WTC11 (cell line): ENCODE data around the gene SCRG1. TPM values are rescaled to one million over a fixed set of nuclear protein-coding genes. Genes with fewer than 3 reads are reported as not detected.

Experiments used
- ATAC-seq: fragments of 200-7000 bp; cut with Tn5 transposase; 2 replicates; pipeline ENCODE4 v1.10.0; 2021; ENCODE audit warnings: mild to moderate bottlenecking, moderate library complexity
- CTCF ChIA-PET: fragments of 300-600 bp; sonication (Branson Sonifier 250); formaldehyde crosslinking; loops from one replicate; lab custom pipeline; 2021; ENCODE audit warnings: antibody characterized with exemption; lab: Charles Lee
- POLR2A ChIA-PET: fragments of 350-600 bp; sonication (Branson Sonifier 250); formaldehyde crosslinking; loops from one replicate; lab custom pipeline; 2021; ENCODE audit warnings: antibody characterized with exemption; lab: Charles Lee
- DNase-seq: peaks from one replicate; pipeline ENCODE4 v3.0.0; 2021; ENCODE audit warnings: low spot score
- H3K27ac Mint-ChIP-seq: 2 replicates; pipeline ENCODE4 v1.8.0; 2021; ENCODE audit warnings: mixed read lengths
- H3K27me3 Mint-ChIP-seq: 2 replicates; pipeline ENCODE4 v1.8.0; 2021; ENCODE audit warnings: low read depth, mild to moderate bottlenecking, moderate library complexity, mixed read lengths
- H3K36me3 Mint-ChIP-seq: 2 replicates; pipeline ENCODE4 v1.8.0; 2021; ENCODE audit warnings: mixed read lengths
- H3K4me1 Mint-ChIP-seq: 2 replicates; pipeline ENCODE4 v1.8.0; 2022; ENCODE audit warnings: mixed read lengths
- H3K4me3 Mint-ChIP-seq: 2 replicates; pipeline ENCODE4 v1.8.0; 2021; ENCODE audit warnings: mild to moderate bottlenecking, moderate library complexity, mixed read lengths
- H3K9me3 Mint-ChIP-seq: 2 replicates; pipeline ENCODE4 v1.8.0; 2021; ENCODE audit warnings: mixed read lengths
- CBFB ChIP-seq: sonication (generic); formaldehyde crosslinking; IDR thresholded peaks from 2 replicates; pipeline ENCODE4 v1.8.1; 2022; ENCODE audit warnings: mild to moderate bottlenecking, low read depth, missing genetic modification reagents
- FOXK1 ChIP-seq: sonication (generic); formaldehyde crosslinking; IDR thresholded peaks from 2 replicates; pipeline ENCODE4 v1.8.0; 2022; ENCODE audit warnings: mild to moderate bottlenecking, moderate library complexity, missing genetic modification reagents
- IRF2 ChIP-seq: sonication (generic); formaldehyde crosslinking; IDR thresholded peaks from 2 replicates; pipeline ENCODE4 v1.8.0; 2022; ENCODE audit warnings: low read depth, missing genetic modification reagents, borderline replicate concordance
- KAT7 ChIP-seq: sonication (generic); formaldehyde crosslinking; IDR thresholded peaks from 2 replicates; pipeline ENCODE4 v1.8.1; 2023; ENCODE audit warnings: missing genetic modification reagents, mild to moderate bottlenecking, borderline replicate concordance
- MXD4 ChIP-seq: fragments of 250-450 bp; sonication (Bioruptor Pico); IDR thresholded peaks from 2 replicates; pipeline ENCODE4 v1.8.0; 2021; ENCODE audit warnings: mild to moderate bottlenecking, moderate library complexity, borderline replicate concordance
- NFATC4 ChIP-seq: fragments of 250-450 bp; sonication (Bioruptor Pico); IDR thresholded peaks from 2 replicates; pipeline ENCODE4 v1.9.0; 2021; ENCODE audit warnings: mild to moderate bottlenecking
- NFYB ChIP-seq: sonication (generic); formaldehyde crosslinking; conservative IDR thresholded peaks from 2 replicates; pipeline ENCODE4 v1.8.0; 2022; ENCODE audit warnings: low read depth, missing genetic modification reagents
- SP1 ChIP-seq: sonication (generic); formaldehyde crosslinking; conservative IDR thresholded peaks from 2 replicates; pipeline ENCODE4 v1.8.1; 2022; ENCODE audit warnings: missing genetic modification reagents
- TP53 ChIP-seq: sonication (generic); formaldehyde crosslinking; IDR thresholded peaks from 2 replicates; pipeline ENCODE4 v1.8.1; 2023; ENCODE audit warnings: mild to moderate bottlenecking, missing genetic modification reagents
- total RNA-seq: library from RNA; stranded (reverse); gene quantifications from 3 replicates; pipeline ENCODE4 v1.2.3, GENCODE V29; 2021
- TF ChIP-seq, protein P1 (sequence below): sonication (generic); formaldehyde crosslinking; IDR thresholded peaks from 2 replicates; pipeline ENCODE4 v1.8.0; 2023; ENCODE audit warnings: mild to moderate bottlenecking, missing genetic modification reagents
- TF ChIP-seq, protein P2 (sequence below): sonication (generic); formaldehyde crosslinking; IDR thresholded peaks from 2 replicates; pipeline ENCODE4 v1.8.0; 2022; ENCODE audit warnings: mild to moderate bottlenecking, missing genetic modification reagents
- TF ChIP-seq, protein P3 (sequence below): fragments of 250-450 bp; sonication (Bioruptor Pico); IDR thresholded peaks from 2 replicates; pipeline ENCODE4 v1.9.0; 2021; ENCODE audit warnings: mild to moderate bottlenecking, borderline replicate concordance
- TF ChIP-seq, protein P4 (sequence below): sonication (generic); formaldehyde crosslinking; IDR thresholded peaks from 2 replicates; pipeline ENCODE4 v1.8.1; 2023; ENCODE audit warnings: mild to moderate bottlenecking, missing genetic modification reagents, borderline replicate concordance
- TF ChIP-seq, protein P5 (sequence below): fragments of 250-450 bp; sonication (Bioruptor Pico); conservative IDR thresholded peaks from 2 replicates; pipeline ENCODE4 v1.9.0; 2021; ENCODE audit warnings: mild to moderate bottlenecking
- TF ChIP-seq, protein P6 (sequence below): fragments of 250-450 bp; sonication (Bioruptor Pico); IDR thresholded peaks from 2 replicates; pipeline ENCODE4 v1.9.0; 2021; ENCODE audit warnings: moderate library complexity, mild to moderate bottlenecking, inconsistent platforms, borderline replicate concordance
- TF ChIP-seq, protein P7 (sequence below): sonication (generic); formaldehyde crosslinking; IDR thresholded peaks from 2 replicates; pipeline ENCODE4 v1.8.1; 2023; ENCODE audit warnings: mild to moderate bottlenecking, missing genetic modification reagents, moderate library complexity
- TF ChIP-seq, protein P8 (sequence below): sonication (generic); formaldehyde crosslinking; IDR thresholded peaks from 2 replicates; pipeline ENCODE4 v1.8.0; 2022; ENCODE audit warnings: mild to moderate bottlenecking, missing genetic modification reagents

Gene SCRG1
- total RNA-seq, 1 experiment from 2014 or later, result not detected

DNA sequence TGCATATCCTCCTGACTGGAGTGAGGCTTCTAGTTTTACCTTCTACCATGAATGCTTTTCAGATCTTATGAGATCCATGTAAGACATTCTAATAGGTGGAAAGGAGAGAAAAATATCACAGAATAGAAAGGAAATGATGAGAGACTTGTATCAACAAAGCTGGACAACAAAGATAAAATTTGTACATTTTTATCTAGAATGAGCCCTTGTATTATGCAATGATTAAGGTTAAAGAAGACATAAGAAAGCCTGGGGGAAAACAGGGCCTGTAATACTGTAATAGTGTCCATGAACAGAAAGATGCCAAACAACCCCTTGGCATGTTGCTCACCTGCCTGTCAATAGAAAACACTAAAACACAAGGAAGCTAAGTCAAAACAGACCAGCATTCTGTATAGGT is 44.2 kb upstream of the SCRG1 start (continued):
- TF ChIP-seq, protein P1, sequence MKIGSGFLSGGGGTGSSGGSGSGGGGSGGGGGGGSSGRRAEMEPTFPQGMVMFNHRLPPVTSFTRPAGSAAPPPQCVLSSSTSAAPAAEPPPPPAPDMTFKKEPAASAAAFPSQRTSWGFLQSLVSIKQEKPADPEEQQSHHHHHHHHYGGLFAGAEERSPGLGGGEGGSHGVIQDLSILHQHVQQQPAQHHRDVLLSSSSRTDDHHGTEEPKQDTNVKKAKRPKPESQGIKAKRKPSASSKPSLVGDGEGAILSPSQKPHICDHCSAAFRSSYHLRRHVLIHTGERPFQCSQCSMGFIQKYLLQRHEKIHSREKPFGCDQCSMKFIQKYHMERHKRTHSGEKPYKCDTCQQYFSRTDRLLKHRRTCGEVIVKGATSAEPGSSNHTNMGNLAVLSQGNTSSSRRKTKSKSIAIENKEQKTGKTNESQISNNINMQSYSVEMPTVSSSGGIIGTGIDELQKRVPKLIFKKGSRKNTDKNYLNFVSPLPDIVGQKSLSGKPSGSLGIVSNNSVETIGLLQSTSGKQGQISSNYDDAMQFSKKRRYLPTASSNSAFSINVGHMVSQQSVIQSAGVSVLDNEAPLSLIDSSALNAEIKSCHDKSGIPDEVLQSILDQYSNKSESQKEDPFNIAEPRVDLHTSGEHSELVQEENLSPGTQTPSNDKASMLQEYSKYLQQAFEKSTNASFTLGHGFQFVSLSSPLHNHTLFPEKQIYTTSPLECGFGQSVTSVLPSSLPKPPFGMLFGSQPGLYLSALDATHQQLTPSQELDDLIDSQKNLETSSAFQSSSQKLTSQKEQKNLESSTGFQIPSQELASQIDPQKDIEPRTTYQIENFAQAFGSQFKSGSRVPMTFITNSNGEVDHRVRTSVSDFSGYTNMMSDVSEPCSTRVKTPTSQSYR (CRISPR knock-in tag), result no peak
- TF ChIP-seq, protein P2, sequence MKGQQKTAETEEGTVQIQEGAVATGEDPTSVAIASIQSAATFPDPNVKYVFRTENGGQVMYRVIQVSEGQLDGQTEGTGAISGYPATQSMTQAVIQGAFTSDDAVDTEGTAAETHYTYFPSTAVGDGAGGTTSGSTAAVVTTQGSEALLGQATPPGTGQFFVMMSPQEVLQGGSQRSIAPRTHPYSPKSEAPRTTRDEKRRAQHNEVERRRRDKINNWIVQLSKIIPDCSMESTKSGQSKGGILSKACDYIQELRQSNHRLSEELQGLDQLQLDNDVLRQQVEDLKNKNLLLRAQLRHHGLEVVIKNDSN (CRISPR knock-in tag), result no peak
- TF ChIP-seq KAT7 (CRISPR knock-in tag) (no peak), NFATC4 (CRISPR knock-in tag) (no peak), CBFB (CRISPR knock-in tag) (no peak), FOXK1 (CRISPR knock-in tag) (no peak)
- TF ChIP-seq, protein P3, sequence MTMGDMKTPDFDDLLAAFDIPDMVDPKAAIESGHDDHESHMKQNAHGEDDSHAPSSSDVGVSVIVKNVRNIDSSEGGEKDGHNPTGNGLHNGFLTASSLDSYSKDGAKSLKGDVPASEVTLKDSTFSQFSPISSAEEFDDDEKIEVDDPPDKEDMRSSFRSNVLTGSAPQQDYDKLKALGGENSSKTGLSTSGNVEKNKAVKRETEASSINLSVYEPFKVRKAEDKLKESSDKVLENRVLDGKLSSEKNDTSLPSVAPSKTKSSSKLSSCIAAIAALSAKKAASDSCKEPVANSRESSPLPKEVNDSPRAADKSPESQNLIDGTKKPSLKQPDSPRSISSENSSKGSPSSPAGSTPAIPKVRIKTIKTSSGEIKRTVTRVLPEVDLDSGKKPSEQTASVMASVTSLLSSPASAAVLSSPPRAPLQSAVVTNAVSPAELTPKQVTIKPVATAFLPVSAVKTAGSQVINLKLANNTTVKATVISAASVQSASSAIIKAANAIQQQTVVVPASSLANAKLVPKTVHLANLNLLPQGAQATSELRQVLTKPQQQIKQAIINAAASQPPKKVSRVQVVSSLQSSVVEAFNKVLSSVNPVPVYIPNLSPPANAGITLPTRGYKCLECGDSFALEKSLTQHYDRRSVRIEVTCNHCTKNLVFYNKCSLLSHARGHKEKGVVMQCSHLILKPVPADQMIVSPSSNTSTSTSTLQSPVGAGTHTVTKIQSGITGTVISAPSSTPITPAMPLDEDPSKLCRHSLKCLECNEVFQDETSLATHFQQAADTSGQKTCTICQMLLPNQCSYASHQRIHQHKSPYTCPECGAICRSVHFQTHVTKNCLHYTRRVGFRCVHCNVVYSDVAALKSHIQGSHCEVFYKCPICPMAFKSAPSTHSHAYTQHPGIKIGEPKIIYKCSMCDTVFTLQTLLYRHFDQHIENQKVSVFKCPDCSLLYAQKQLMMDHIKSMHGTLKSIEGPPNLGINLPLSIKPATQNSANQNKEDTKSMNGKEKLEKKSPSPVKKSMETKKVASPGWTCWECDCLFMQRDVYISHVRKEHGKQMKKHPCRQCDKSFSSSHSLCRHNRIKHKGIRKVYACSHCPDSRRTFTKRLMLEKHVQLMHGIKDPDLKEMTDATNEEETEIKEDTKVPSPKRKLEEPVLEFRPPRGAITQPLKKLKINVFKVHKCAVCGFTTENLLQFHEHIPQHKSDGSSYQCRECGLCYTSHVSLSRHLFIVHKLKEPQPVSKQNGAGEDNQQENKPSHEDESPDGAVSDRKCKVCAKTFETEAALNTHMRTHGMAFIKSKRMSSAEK, result no peak
- TF ChIP-seq, protein P4, sequence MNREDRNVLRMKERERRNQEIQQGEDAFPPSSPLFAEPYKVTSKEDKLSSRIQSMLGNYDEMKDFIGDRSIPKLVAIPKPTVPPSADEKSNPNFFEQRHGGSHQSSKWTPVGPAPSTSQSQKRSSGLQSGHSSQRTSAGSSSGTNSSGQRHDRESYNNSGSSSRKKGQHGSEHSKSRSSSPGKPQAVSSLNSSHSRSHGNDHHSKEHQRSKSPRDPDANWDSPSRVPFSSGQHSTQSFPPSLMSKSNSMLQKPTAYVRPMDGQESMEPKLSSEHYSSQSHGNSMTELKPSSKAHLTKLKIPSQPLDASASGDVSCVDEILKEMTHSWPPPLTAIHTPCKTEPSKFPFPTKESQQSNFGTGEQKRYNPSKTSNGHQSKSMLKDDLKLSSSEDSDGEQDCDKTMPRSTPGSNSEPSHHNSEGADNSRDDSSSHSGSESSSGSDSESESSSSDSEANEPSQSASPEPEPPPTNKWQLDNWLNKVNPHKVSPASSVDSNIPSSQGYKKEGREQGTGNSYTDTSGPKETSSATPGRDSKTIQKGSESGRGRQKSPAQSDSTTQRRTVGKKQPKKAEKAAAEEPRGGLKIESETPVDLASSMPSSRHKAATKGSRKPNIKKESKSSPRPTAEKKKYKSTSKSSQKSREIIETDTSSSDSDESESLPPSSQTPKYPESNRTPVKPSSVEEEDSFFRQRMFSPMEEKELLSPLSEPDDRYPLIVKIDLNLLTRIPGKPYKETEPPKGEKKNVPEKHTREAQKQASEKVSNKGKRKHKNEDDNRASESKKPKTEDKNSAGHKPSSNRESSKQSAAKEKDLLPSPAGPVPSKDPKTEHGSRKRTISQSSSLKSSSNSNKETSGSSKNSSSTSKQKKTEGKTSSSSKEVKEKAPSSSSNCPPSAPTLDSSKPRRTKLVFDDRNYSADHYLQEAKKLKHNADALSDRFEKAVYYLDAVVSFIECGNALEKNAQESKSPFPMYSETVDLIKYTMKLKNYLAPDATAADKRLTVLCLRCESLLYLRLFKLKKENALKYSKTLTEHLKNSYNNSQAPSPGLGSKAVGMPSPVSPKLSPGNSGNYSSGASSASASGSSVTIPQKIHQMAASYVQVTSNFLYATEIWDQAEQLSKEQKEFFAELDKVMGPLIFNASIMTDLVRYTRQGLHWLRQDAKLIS, result no peak
- TF ChIP-seq, all 79 proteins: peak for 0

DNA sequence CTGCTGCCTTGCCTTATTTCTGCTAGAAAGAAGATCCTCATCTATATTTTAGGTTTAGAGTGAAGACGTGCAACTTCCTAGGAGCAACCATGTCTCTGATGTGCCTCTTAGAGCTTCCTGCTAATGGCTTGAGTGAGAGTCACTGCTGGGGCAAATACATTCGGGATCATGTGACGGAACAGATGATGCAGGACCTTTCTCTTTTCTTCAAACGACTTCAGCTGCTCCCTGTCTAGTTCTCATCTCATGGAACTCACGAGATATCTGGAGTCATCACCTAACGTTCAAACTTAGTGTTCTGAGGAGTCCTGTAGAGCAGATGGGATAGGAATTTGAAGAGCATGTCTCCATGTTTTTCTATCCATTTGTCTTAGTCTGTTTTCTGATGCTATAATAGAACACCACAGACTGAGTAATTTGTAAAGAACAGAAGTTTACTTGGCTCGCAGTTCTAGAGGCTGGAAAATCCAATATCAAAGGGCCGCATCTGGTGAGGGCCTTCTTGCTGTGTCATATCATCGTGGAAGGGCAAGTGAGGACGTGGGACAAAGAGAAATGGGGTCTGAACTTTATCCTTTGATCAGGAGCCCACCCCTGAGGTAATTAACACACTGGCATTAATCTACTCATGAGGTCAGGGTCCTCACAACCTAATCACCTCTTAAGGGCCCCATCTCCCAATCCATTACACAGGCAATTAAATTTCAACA is 43.5 kb upstream of the SCRG1 start:
- no peak overlapping the region for H3K27ac Mint-ChIP-seq
- no peak overlapping the region for H3K4me3 Mint-ChIP-seq
- CTCF ChIA-PET, result no interaction called here
- DNase-seq, result no peak
- H3K4me1 Mint-ChIP-seq, result no peaks in the 10 kb centered on the region
- H3K9me3 Mint-ChIP-seq, result peaks cover 5% of the 10 kb centered on the region
- 0 out of 2 replicates have a peak, but pooled peaks cover 3% of the 10 kb centered on the region for H3K36me3 Mint-ChIP-seq
- POLR2A ChIA-PET, result no interaction called here
- ATAC-seq, result no peak
- H3K27me3 Mint-ChIP-seq, result no peaks in the 10 kb centered on the region
- TF ChIP-seq, protein P5, sequence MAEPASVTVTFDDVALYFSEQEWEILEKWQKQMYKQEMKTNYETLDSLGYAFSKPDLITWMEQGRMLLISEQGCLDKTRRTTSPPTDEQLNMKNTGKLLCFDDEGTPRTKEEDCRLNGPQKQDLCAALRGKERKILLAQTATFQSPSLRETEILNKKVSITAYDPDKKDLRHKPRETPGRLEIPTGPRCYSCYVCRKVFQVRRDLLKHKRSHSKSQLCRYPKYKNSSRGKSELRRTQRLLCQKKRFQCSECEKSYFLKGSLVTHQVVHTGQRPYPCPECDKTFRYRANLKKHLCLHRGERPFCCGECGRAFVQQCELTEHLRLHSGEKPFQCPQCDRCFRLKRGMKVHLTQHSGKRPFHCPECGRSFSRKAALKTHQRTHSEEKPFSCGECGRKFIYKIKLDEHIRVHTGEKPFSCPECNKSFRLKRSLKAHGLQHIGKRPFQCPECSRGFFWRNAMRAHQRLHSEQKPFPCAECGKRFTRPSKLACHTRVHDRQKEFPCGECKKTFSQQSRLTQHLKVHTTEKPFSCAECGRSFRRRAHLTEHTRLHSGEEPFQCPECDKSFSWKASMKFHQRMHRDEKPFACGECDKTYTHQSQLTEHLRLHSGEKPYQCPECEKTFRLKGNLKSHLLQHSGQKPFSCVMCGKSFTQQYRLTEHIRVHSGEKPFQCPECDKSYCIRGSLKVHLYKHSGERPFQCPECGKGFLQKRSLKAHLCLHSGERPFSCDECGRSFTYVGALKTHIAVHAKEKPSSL (CRISPR knock-in tag), result no peak
- no peak for TF ChIP-seq IRF2 (CRISPR knock-in tag)
- TF ChIP-seq TP53 (CRISPR knock-in tag), result no peak
- TF ChIP-seq SP1 (CRISPR knock-in tag), result no peak
- no peak for TF ChIP-seq MXD4 (CRISPR knock-in tag)
- TF ChIP-seq NFYB, result no peak
- TF ChIP-seq, protein P6, sequence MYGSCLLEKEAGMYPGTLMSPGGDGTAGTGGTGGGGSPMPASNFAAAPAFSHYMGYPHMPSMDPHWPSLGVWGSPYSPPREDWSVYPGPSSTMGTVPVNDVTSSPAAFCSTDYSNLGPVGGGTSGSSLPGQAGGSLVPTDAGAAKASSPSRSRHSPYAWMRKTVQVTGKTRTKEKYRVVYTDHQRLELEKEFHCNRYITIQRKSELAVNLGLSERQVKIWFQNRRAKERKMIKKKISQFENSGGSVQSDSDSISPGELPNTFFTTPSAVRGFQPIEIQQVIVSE (CRISPR knock-in tag), result no peak
- TF ChIP-seq, protein P7, sequence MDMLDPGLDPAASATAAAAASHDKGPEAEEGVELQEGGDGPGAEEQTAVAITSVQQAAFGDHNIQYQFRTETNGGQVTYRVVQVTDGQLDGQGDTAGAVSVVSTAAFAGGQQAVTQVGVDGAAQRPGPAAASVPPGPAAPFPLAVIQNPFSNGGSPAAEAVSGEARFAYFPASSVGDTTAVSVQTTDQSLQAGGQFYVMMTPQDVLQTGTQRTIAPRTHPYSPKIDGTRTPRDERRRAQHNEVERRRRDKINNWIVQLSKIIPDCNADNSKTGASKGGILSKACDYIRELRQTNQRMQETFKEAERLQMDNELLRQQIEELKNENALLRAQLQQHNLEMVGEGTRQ (CRISPR knock-in tag), result no peak
- no peak for TF ChIP-seq CBFB (CRISPR knock-in tag)
- TF ChIP-seq, protein P8, sequence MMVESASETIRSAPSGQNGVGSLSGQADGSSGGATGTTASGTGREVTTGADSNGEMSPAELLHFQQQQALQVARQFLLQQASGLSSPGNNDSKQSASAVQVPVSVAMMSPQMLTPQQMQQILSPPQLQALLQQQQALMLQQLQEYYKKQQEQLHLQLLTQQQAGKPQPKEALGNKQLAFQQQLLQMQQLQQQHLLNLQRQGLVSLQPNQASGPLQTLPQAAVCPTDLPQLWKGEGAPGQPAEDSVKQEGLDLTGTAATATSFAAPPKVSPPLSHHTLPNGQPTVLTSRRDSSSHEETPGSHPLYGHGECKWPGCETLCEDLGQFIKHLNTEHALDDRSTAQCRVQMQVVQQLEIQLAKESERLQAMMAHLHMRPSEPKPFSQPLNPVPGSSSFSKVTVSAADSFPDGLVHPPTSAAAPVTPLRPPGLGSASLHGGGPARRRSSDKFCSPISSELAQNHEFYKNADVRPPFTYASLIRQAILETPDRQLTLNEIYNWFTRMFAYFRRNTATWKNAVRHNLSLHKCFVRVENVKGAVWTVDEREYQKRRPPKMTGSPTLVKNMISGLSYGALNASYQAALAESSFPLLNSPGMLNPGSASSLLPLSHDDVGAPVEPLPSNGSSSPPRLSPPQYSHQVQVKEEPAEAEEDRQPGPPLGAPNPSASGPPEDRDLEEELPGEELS, result no peak
